GM11168 (cell line): ENCODE measurements around the gene SIAH2.
"Not testable (repeated sequence)": the region's sequence is repeated elsewhere in the genome, so short reads cannot be mapped to it uniquely, and the experiment has no call there.

Experiments used
- in situ Hi-C: fragments of 300-500 bp; cut with MboI; formaldehyde crosslinking; loops from one replicate; pipeline ENCODE4 v1.12.0; 2022; ENCODE audit warnings: low sequenced_read_pairs; ENCODE audit not compliant: unreplicated experiment

SIAH2 gene

DNA sequence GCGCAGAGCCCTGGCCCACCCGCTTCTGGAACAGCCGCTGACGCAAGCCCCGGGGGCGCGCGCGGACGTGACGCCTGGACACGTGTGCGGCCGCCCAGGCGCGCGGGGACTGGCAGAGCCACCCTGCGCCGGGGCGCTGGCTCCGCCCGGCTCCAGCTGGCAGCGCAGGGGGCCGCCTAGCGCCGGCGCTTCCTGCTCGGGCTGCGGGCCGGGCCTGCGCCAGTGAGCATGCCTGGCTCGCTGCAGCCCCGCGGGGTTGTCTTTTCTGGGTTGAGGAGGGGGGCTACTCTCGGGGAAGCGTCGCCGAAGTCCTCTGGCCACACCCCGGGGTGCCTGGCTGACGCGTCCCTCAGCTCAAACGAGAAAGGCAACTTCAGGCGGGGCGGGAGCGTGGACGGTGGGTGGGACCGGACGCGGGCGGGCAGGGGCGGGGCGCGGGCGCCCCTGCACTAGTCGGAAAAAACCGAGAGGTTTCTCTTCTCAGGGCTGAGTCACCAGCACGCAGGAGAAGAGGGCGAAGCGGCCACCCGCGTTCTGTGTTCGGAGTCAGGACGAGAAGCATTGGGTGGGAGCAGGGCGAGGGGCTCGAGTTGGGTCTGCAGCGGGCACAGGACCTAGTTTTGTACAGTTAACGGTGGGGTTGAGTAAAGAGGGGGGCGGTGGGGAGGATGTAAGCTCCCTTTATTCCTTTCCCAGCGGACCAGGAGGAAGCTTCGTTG lies at the start of gene SIAH2:
TSS of gene SIAH2 (minus strand) at position 48 of the 719 bp plus-strand sequence. CDS start 320 bp downstream, outside the sequence.
- in situ Hi-C loops = no loop called here

GRCh38 chr3:150811984-150812383 lies 49.0 kb upstream of the SIAH2 start:
- in situ Hi-C loops = no loop called here

DNA sequence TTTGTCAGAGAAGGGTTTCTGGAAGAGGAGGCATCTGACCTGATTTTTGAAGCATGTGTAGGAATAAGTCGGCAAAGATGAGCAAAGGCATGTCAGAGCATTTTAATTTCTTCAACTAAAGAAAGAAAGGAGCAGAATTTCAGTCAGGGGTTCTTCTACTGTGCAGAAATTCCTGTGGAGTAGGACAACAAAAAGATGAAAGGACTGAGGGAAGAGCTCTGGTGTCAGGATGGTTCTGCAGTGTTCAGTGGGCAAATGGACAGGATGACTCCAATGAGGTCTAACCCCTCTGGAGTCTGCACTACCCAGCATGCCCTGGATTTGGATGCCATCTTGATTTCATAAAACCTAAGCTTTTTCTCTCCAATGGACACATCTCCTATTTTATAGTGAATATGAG lies 47.7 kb upstream of the SIAH2 start:
- in situ Hi-C loops = no loop called here

GRCh38 chr3:150806185-150806835 lies 43.3 kb upstream of the SIAH2 start:
- in situ Hi-C loops = no loop called here

DNA sequence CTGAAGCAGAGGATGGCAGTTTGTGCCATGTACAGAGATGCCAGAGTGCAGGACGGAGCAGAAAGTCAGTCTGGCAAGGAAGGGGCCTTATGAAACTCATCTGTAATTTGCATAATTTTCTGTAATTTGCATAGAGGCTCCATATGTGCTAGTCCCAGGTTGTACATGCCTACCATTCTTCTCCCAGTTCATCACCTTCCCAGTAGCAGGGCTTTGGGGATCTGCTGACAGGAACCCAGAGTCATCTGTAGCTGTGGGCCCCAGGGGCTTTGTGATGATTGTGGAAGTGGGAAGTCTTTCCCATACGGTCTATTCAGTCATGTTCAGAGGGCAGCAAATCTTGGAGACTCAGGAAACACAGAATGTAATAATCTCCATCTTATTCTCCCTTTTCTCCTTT lies 42.4 kb upstream of the SIAH2 start:
- in situ Hi-C loops = no loop called here

DNA sequence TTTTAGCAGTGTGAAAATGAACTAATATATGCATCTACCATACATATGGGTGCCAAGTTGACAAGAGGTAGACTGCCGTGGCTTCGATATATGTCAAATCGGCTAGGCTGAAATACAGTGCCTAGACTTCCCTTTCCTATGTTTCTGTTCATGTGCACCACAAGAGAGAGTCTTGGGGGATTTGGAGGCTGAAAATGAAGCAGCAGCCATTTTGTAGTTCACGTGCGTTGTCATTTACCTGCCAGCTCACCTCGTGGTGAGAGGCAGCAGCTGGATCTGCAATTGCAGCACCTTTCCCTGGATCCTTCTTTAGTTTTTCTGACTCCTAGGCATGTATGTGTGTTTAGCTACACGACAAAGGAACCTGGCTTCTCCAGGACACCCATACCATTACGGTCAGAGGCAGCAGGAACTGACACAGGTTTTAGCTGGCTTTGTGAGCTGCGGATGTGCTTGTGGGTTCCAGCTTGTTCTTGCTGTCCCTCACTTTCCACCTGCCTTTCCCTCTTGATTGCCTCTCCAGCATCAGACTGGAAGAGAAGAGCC lies 40.5 kb upstream of the SIAH2 start:
- in situ Hi-C loops = no loop called here

- in situ Hi-C loops = no loop called here
Observed at GRCh38 chr3:150800722-150801121, 37.8 kb upstream of the SIAH2 start.

DNA sequence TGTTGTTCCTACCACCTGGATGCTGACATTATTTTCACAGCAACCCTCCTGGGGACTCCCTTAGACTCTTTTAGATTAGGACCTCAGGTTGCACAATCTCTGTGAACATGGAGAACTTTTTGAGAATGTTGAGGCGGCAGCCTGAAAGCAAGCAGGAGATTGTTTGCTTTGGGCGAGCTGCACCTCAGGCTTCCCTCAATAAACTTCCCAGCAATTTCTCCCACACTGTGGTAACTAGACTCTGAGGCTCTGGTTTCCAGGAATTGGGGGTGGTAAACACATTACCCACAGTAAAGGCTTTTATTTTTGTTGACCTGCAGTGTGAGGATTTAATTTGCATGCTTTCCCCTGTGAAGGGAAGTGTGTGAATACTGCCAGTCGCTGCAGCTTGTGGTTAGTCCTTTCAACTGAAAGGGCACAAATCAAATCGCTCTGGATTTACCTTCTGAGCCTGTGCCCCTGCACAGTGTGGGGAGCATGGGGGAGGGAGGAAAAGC lies 35.2 kb upstream of the SIAH2 start:
- in situ Hi-C loops = no loop called here

DNA sequence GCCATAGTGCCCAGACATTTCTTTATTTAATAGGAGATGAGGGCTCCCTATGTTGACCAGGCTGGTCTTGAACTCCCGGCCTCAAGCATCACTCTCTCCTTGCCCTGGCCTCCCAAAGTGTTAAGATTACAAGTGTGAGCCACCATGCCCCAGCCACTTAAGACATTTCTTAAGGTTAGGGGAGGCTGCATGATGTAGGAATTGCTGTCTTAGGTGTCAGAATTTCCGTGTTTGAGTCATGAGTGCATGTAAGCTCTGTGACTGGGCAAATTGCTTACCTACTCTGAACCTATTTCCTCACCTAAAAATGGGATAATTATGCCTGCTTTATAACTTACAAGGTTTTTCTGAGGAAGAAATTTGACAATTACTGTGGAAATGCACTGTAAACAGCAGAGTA lies 34.2 kb upstream of the SIAH2 start:
- in situ Hi-C loops = no loop called here

GRCh38 chr3:150796527-150796926 lies 33.6 kb upstream of the SIAH2 start:
- in situ Hi-C loops = not testable (repeated sequence)

- in situ Hi-C loops = no loop called here
Observed at GRCh38 chr3:150793641-150794040, 30.7 kb upstream of the SIAH2 start.

DNA sequence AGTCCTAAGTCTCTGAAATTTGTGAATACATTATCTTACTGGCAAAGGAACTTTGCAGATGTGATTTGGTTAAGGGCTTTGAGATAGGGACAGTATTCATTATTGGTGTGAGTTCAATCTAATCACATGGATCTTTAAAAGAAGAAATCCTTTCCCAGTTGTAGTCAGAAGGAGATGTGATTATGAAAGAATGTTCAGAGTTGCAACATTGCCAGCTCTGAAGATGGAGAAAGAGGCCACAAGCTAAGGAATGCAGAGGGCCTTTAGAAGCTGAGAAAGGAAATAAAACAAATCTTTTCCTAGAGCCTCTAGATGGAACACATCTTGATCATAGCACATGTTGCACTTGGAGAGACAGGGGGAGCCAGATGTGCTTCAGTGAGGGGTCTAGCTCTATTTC lies 27.7 kb upstream of the SIAH2 start:
- in situ Hi-C loops = no loop called here

DNA sequence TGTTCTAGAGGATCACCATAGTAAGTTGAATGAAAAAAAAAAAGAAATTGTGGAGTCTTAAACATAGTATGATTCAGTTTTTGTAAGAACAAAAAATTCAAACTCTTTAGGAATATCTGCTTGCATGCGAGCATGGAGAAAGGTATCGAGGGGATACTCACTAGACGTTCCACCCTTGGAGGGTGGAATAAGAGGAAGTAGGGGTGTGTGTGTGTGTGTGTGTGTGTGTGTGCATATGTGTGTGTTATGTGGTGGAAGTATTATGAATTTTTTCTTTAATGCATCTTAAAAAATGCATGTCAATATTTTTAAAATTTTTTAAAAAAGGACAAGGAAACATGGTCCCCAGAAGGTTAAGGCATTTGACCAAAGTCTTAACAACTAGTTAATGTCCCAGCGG lies 26.5 kb upstream of the SIAH2 start:
- in situ Hi-C loops = loop anchor here (10.0 kb wide), 1 partner anchor 75 kb away; no protein-coding TSS in a partner anchor

GRCh38 chr3:150787741-150788370 lies 24.9 kb upstream of the SIAH2 start:
- in situ Hi-C loops = loop anchor here (10.0 kb wide), 1 partner anchor 77 kb away; no protein-coding TSS in a partner anchor

- in situ Hi-C loops = loop anchor here (10.0 kb wide), 1 partner anchor 78 kb away; no protein-coding TSS in a partner anchor
Observed at GRCh38 chr3:150786791-150787190, 23.8 kb upstream of the SIAH2 start.

GRCh38 chr3:150784747-150785125 lies 21.8 kb upstream of the SIAH2 start:
- in situ Hi-C loops = loop anchor here (10.0 kb wide), 1 partner anchor 80 kb away; no protein-coding TSS in a partner anchor

- in situ Hi-C loops = loop anchor here (10.0 kb wide), 1 partner anchor 81 kb away; no protein-coding TSS in a partner anchor
Observed at GRCh38 chr3:150783920-150784746, 21.2 kb upstream of the SIAH2 start.

GRCh38 chr3:150783316-150783715 lies 20.3 kb upstream of the SIAH2 start:
- in situ Hi-C loops = loop anchor here (10.0 kb wide), 1 partner anchor 81 kb away; no protein-coding TSS in a partner anchor

DNA sequence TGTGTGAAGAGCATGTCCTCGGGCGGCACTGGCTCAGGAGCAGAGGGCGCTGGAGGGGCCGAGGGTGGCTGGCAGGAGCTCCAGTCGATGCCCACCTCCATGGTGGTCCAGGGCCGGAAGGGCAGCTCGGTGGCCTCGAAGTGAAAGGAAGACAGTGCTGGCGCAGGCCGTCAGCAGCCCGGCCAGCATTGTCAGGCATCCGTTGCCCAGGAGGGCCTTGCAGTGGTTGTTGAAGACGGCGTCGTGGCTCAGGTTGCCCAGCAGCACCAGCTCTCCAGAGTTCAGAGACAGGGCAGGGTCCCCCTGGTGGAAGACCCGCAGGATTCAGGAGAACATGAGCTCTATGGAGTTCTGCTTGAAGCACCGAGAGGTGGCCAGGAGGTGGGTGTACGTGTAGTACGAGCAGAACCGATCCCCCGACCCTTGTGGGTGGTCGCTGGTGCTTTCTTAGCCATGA lies 16.5 kb upstream of the SIAH2 start:
- in situ Hi-C loops = no loop called here
